GM12801 (cell line): ENCODE measurements around the gene TXNRD3.

Experiments
- CTCF ChIP-seq: IDR thresholded peaks from one replicate; pipeline ENCODE4 v1.5.1; 2011; ENCODE audit warnings: control low read depth; ENCODE audit not compliant: insufficient read length; ENCODE audit errors: extremely low read depth

Gene TXNRD3

GRCh38 chr3:126654571-126655383, at the start of gene TXNRD3:
Gene TXNRD3, minus strand, starts transcription at chr3:126655124.
- TF ChIP-seq CTCF, result no peak

DNA sequence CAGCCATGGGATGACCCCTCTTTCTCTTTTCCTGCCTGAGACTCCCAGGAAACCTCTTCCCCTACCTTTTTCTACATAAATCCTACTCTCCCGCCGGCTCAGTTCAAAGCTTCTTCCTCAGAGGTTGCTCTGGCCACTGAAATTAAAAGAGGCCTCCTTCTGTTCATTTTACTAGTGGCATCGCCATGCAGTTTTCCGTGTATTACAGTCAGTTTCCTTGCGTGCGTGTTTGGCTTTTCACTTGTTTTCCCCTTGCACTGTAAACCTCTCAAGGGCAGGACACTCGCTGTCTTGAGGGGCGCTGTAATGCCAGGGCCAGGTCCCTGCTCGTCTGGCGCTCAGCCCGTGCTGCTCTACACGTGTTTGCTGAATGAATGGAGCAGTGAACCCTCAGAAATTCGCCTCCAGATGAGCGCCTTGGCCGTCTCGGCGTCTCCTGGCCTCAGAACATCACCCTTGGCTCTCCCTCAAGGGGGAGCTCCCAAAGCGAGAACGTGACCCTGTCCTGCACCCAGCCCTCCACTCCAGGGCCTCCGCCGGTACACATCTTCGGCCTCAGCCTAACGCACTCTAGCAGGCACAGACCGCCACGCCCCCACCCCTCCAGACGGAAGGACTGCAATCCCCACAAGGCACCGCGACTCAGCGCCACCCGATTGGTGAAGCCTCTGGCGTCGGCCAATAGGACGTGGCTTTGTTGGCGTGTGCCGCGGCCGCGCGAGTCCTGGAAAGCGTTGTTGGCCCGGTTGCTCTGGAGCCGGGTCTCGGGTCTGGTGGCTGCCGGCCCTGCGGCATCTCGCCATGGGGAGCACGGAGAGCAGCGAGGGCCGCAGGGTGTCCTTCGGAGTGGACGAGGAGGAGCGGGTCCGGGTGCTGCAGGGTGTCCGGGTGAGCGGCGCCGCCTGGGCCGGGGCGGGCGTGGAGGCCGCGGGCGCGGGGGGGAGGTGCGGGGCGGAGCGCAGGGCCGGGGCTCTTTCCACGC, 48.9 kb upstream of the TXNRD3 start, which contains the start of gene CHCHD6:
CHCHD6 (plus strand) TSS at position 729 of the 982 bp plus-strand sequence; CDS start at position 802, 73 bp downstream.
- no peak for TF ChIP-seq CTCF

GRCh38 chr3:126699011-126699410, 44.1 kb upstream of the TXNRD3 start:
- TF ChIP-seq CTCF, result no peak

DNA sequence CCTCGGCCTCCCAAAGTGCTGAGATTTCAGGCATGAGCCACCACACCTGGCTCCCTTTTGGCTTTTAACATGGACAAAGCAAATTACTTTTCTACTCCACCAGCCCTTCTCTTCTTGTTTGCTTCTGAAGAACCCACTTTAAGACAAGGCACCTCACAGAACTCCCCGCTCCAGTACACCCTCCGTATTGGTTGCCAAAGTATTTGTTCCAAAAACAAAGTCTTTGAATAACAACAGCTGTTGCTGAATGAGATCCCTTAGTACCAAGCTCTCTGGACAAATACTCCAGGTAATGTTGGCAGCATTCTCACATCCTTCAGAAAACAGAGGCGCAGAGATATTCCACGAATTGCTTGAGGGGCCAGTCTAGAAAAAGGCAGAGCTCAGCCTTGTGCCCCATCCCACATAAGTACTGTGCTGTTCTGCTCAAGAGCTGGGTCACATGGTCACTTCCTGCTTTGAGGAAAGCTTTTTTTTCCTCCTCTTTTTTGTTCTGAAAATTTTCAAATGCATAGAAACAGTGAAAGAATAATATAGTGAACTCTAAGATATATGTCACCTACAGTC, 41.9 kb upstream of the TXNRD3 start:
- TF ChIP-seq CTCF, result no peak

DNA sequence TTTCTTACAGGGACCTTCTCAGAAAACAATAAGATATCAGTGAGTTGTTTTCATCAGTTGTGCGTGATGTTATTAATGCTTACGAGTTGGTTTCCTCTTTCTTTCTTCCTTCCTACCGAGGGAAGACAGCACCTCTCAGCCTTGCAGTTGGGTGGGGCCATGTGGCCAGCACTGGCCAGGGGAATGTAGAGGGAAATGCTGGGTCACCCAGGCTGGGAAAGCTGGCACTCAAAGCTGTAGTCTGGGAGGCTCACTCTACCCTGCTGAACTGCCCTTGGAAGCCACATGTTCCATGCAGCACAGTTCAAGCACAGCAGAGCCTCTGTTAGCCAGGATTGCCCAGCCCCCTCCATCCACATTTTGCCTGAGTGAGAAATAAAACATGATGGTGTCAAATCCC, 39.0 kb upstream of the TXNRD3 start:
- TF ChIP-seq CTCF, result no peak

GRCh38 chr3:126692858-126693257, 37.9 kb upstream of the TXNRD3 start:
- no peak for TF ChIP-seq CTCF

DNA sequence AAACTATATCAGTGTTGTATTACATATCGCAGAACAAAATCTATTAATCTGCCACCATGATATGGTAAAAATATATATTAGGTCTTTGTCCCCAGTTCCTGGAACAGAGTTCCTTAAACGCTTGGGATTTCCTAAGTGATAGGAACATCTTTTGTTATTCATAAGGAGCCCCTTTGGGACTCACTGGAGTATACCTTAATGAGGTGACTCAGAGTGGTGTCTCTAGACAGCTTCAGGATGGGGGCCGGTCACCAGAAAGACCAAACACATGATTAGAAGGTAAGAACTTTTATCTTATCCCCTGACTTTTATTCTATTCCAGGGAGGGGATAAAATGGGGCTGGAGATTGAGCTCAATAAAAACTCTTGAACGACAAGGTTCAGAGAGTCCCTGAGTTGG, 36.8 kb upstream of the TXNRD3 start:
- no peak for TF ChIP-seq CTCF
